MM.1S (cell line): ENCODE results near the gene KIAA1328.

ENCODE experiments used
- DNase-seq: peaks from one replicate; pipeline ENCODE4 v3.0.0-alpha.2; 2015
- H2AFZ ChIP-seq: fragments of 300-600 bp; sonication (generic); 2 replicates; pipeline ENCODE4 v1.6.0; 2016; ENCODE audit warnings: antibody characterized with exemption, low read length
- H3F3A ChIP-seq: fragments of 300-600 bp; sonication (generic); 2 replicates; pipeline ENCODE4 v1.6.1; 2016; ENCODE audit warnings: mild to moderate bottlenecking, antibody characterized with exemption, low read length, moderate library complexity, mixed read lengths; ENCODE audit not compliant: insufficient read depth
- H3K27ac ChIP-seq: fragments of 300-600 bp; sonication (generic); 2 replicates; pipeline ENCODE4 v1.5.1; 2016; ENCODE audit warnings: mild to moderate bottlenecking, low read length
- H3K27me3 ChIP-seq: fragments of 300-600 bp; sonication (generic); replicated peaks from 2 replicates; pipeline ENCODE4 v1.6.0; 2016; ENCODE audit warnings: low read length; ENCODE audit not compliant: insufficient read depth
- H3K36me3 ChIP-seq: fragments of 300-600 bp; sonication (generic); replicated peaks from 2 replicates; pipeline ENCODE4 v1.6.1; 2016; ENCODE audit warnings: mild to moderate bottlenecking, low read length, mixed read lengths; ENCODE audit not compliant: insufficient read depth
- H3K4me1 ChIP-seq: fragments of 300-600 bp; sonication (generic); 2 replicates; pipeline ENCODE4 v1.6.1; 2016; ENCODE audit warnings: low read length, mixed read lengths
- H3K4me2 ChIP-seq: fragments of 300-600 bp; sonication (generic); 2 replicates; pipeline ENCODE4 v1.6.0; 2016; ENCODE audit warnings: low read depth, low read length
- H3K4me3 ChIP-seq: fragments of 300-600 bp; sonication (generic); 2 replicates; pipeline ENCODE4 v1.5.1; 2016; ENCODE audit warnings: low read length, mixed read lengths
- H3K79me2 ChIP-seq: fragments of 300-600 bp; sonication (generic); 2 replicates; pipeline ENCODE4 v1.6.1; 2016; ENCODE audit warnings: mixed run types, low read length, mixed read lengths
- H3K9ac ChIP-seq: fragments of 300-600 bp; sonication (generic); 2 replicates; pipeline ENCODE4 v1.6.1; 2016; ENCODE audit warnings: low read length, mixed read lengths
- H3K9me2 ChIP-seq: fragments of 300-600 bp; sonication (generic); replicated peaks from 2 replicates; pipeline ENCODE4 v1.6.1; 2016; ENCODE audit warnings: mild to moderate bottlenecking, low read length, mixed read lengths; ENCODE audit not compliant: insufficient read depth
- H3K9me3 ChIP-seq: fragments of 300-600 bp; sonication (generic); replicated peaks from 2 replicates; pipeline ENCODE4 v1.6.1; 2016; ENCODE audit warnings: mild to moderate bottlenecking, low read length, mixed read lengths; ENCODE audit not compliant: insufficient read depth
- H4K20me1 ChIP-seq: fragments of 300-600 bp; sonication (generic); 2 replicates; pipeline ENCODE4 v1.6.1; 2016; ENCODE audit warnings: mild to moderate bottlenecking, low read length, moderate library complexity, mixed read lengths; ENCODE audit not compliant: insufficient read depth
- CTCF ChIP-seq: fragments of 300-600 bp; sonication (generic); IDR thresholded peaks from 2 replicates; pipeline ENCODE4 v1.5.1; 2016; ENCODE audit warnings: antibody characterized with exemption, low read length, mixed read lengths
- EZH2 ChIP-seq: fragments of 300-600 bp; sonication (generic); optimal IDR thresholded peaks from 2 replicates; pipeline ENCODE3; 2017; ENCODE audit warnings: low read depth, mild to moderate bottlenecking, antibody characterized with exemption, low read length, mixed read lengths
- EZH2phosphoT487 ChIP-seq: fragments of 300-600 bp; sonication (generic); IDR thresholded peaks from 2 replicates; pipeline ENCODE4 v1.6.1; 2018; ENCODE audit warnings: antibody characterized with exemption, low read length

Gene KIAA1328

GRCh38 chr18:36826556-36826955, 2.4 kb upstream of the KIAA1328 start:
- Histone ChIP-seq H3K27me3 (no peaks in the 10 kb centered on the region), H2AFZ (no peak overlapping the region), H3K9ac (no peak overlapping the region), H4K20me1 (no peaks in the 10 kb centered on the region), H3K9me3 (no peaks in the 10 kb centered on the region), H3K4me1 (peaks cover 22% of the 10 kb centered on the region), H3K79me2 (peaks cover 36% of the 10 kb centered on the region), H3K4me2 (no peak overlapping the region), H3K27ac (no peak overlapping the region), H3K36me3 (no peaks in the 10 kb centered on the region), H3K9me2 (no peaks in the 10 kb centered on the region), H3K4me3 (no peak overlapping the region), H3F3A (no peaks in the 10 kb centered on the region)
- TF ChIP-seq CTCF (no peak), EZH2 (no peak), EZH2phosphoT487 (no peak)
- DNase-seq: no peak

- peak overlapping the region; percentile 99 for H2AFZ ChIP-seq
- peak overlapping the region; percentile 83 for H3K4me2 ChIP-seq
- H3K9ac ChIP-seq: peak overlapping the region; percentile 65
- no peaks in the 10 kb centered on the region for H3K27me3 ChIP-seq
- TF ChIP-seq CTCF: no peak
- TF ChIP-seq EZH2: no peak
- no peak for TF ChIP-seq EZH2phosphoT487
- peaks cover 36% of the 10 kb centered on the region for H3K79me2 ChIP-seq
- H3K4me1 ChIP-seq: peaks cover 22% of the 10 kb centered on the region
- DNase-seq: peak; percentile 12
- peak overlapping the region; percentile 100 for H3K4me3 ChIP-seq
- H3K9me2 ChIP-seq: no peaks in the 10 kb centered on the region
- H4K20me1 ChIP-seq: no peaks in the 10 kb centered on the region
- no peaks in the 10 kb centered on the region for H3K9me3 ChIP-seq
- H3K36me3 ChIP-seq: no peaks in the 10 kb centered on the region
- no peaks in the 10 kb centered on the region for H3F3A ChIP-seq
- H3K27ac ChIP-seq: peak overlapping the region; percentile 50; the same call in 1 of the 2 replicates
These were observed 734 bp upstream of the KIAA1328 start for GRCh38 chr18:36828157-36828629.

- no peaks in the 10 kb centered on the region for H3K36me3 ChIP-seq
- no peak for DNase-seq
- no peaks in the 10 kb centered on the region for H3K9me3 ChIP-seq
- H3K4me1 ChIP-seq: peaks cover 14% of the 10 kb centered on the region
- H3K27ac ChIP-seq: peak overlapping the region; percentile 50; the same call in 1 of the 2 replicates
- H3K27me3 ChIP-seq: no peaks in the 10 kb centered on the region
- H2AFZ ChIP-seq: peak overlapping the region; percentile 81
- peak overlapping the region; percentile 65 for H3K9ac ChIP-seq
- TF ChIP-seq CTCF (peak; percentile 4; the same call in 1 of the 2 replicates), EZH2 (no peak)
- peak overlapping the region; percentile 100 for H3K4me3 ChIP-seq
- H3K9me2 ChIP-seq: no peaks in the 10 kb centered on the region
- no peaks in the 10 kb centered on the region for H4K20me1 ChIP-seq
- H3F3A ChIP-seq: no peaks in the 10 kb centered on the region
- H3K79me2 ChIP-seq: peaks cover 34% of the 10 kb centered on the region
- H3K4me2 ChIP-seq: peak overlapping the region; percentile 83
These were observed 633 bp downstream of the KIAA1328 start for GRCh38 chr18:36829362-36830157.
